Chondrocyte (in vitro differentiated cells): ENCODE results near the gene ERGIC3. TPM values are rescaled to one million over a fixed set of nuclear protein-coding genes. Genes with fewer than 3 reads are reported as not detected.

Source experiments
- DNase-seq: peaks from one replicate; pipeline ENCODE4 v3.0.0; 2021; ENCODE audit warnings: mixed read lengths, low spot score
- H3K27ac Mint-ChIP-seq: one replicate; pipeline ENCODE4 v1.8.0; 2021; ENCODE audit warnings: mild to moderate bottlenecking, moderate library complexity, mixed read lengths; ENCODE audit not compliant: unreplicated experiment
- H3K27me3 Mint-ChIP-seq: 2 replicates; pipeline ENCODE4 v1.8.0; 2021; ENCODE audit warnings: low read depth, mixed read lengths
- H3K36me3 Mint-ChIP-seq: 2 replicates; pipeline ENCODE4 v1.8.0; 2021; ENCODE audit warnings: low read depth, mixed read lengths
- H3K4me1 Mint-ChIP-seq: 2 replicates; pipeline ENCODE4 v1.8.0; 2021; ENCODE audit warnings: low read depth, mild to moderate bottlenecking, mixed read lengths
- H3K4me3 Mint-ChIP-seq: one replicate; pipeline ENCODE4 v1.8.0; 2021; ENCODE audit warnings: mild to moderate bottlenecking, moderate library complexity, mixed read lengths; ENCODE audit not compliant: unreplicated experiment
- H3K9me3 Mint-ChIP-seq: 2 replicates; pipeline ENCODE4 v1.8.0; 2021; ENCODE audit warnings: low read depth, mixed read lengths
- total RNA-seq: library from RNA; stranded (reverse); gene quantifications from 3 replicates; pipeline ENCODE4 v1.2.1, GENCODE V29; 2021
- TF ChIP-seq, protein P1 (sequence below): fragments of 200-600 bp; sonication (generic); IDR thresholded peaks from 2 replicates; pipeline ENCODE4 v1.5.0; 2021; ENCODE audit warnings: antibody characterized with exemption, mild to moderate bottlenecking, moderate library complexity

The ERGIC3 gene
- total RNA-seq, 1 donor from 2014 or later = 208 TPM

- Mint-ChIP-seq H3K4me1 (no peaks in the 10 kb centered on the region), H3K36me3 (peaks cover 3% of the 10 kb centered on the region), H3K27ac (no peak overlapping the region), H3K4me3 (no peak overlapping the region), H3K9me3 (no peaks in the 10 kb centered on the region), H3K27me3 (no peaks in the 10 kb centered on the region)
- no peak for DNase-seq
- TF ChIP-seq, protein P1, sequence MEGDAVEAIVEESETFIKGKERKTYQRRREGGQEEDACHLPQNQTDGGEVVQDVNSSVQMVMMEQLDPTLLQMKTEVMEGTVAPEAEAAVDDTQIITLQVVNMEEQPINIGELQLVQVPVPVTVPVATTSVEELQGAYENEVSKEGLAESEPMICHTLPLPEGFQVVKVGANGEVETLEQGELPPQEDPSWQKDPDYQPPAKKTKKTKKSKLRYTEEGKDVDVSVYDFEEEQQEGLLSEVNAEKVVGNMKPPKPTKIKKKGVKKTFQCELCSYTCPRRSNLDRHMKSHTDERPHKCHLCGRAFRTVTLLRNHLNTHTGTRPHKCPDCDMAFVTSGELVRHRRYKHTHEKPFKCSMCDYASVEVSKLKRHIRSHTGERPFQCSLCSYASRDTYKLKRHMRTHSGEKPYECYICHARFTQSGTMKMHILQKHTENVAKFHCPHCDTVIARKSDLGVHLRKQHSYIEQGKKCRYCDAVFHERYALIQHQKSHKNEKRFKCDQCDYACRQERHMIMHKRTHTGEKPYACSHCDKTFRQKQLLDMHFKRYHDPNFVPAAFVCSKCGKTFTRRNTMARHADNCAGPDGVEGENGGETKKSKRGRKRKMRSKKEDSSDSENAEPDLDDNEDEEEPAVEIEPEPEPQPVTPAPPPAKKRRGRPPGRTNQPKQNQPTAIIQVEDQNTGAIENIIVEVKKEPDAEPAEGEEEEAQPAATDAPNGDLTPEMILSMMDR = no peak
Observed at GRCh38 chr20:35587436-35587835, 45.6 kb downstream of the ERGIC3 start.

- Mint-ChIP-seq H3K36me3 (peaks cover 3% of the 10 kb centered on the region), H3K9me3 (no peaks in the 10 kb centered on the region), H3K4me1 (no peaks in the 10 kb centered on the region), H3K27ac (no peak overlapping the region), H3K4me3 (no peak overlapping the region), H3K27me3 (no peaks in the 10 kb centered on the region)
- TF ChIP-seq, protein P1 = no peak
- DNase-seq = no peak
Observed at GRCh38 chr20:35588397-35588796, 46.5 kb downstream of the ERGIC3 start.

DNA sequence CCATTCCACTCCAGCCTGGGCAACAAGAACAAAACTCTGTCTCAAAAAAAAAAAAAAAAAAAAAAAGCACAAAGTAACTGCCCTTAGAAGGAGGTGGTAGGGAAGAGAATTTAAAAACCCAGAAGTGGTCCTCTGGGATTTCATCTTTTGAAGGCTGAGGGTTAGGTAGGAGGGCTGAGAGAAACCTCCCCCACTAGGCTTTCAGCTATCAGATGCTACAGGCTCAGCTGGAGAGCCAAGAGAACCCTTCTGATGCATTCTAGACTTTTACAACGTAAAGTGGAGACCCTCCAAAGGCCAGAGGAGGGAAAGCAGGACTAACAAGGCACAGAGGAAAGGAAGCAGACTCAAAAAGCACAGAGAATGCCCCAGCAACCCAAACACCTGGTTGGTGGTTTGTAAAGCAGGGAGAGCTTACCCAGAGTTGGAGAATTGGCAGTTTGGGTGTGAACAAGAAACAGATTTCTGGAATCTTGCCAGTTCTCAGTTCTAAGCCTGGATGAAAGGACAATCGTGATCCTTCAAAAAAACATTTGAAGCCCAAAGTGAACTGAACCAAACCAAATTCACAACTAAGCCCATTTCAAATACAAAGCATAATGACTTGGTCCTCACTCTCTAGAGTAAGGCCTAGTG is 50.6 kb downstream of the ERGIC3 start:
- Mint-ChIP-seq H3K9me3 (no peaks in the 10 kb centered on the region), H3K4me3 (no peak overlapping the region), H3K27ac (no peak overlapping the region), H3K36me3 (peaks cover 3% of the 10 kb centered on the region), H3K27me3 (peaks cover 3% of the 10 kb centered on the region), H3K4me1 (no peaks in the 10 kb centered on the region)
- DNase-seq = peak; percentile 2
- TF ChIP-seq, protein P1 = no peak

DNA sequence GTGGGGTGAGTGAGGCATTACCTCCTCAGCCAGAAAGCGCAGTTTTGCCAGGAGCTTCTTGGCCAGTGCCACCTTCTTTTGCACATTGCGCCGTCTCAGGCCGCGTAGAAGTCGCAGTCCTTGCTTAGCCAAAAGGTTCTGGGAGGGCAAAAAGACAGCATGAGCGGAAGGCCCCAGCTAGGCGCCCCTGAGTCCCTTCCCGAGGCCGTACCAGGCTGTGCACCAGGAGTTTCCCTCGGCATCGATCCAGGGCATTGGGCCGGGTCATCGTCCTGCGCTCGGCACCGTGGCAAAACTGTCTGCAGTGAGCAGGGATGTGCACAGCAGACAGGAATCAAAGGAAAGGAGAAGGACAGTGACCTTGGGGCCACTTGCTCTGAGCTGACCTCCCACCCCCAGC is 53.6 kb downstream of the ERGIC3 start:
- TF ChIP-seq, protein P1 = no peak
- Mint-ChIP-seq H3K9me3 (no peaks in the 10 kb centered on the region), H3K36me3 (peaks cover 3% of the 10 kb centered on the region), H3K4me1 (no peaks in the 10 kb centered on the region), H3K27ac (no peak overlapping the region), H3K27me3 (peaks cover 8% of the 10 kb centered on the region), H3K4me3 (no peak overlapping the region)
- DNase-seq = peak; percentile 56

DNA sequence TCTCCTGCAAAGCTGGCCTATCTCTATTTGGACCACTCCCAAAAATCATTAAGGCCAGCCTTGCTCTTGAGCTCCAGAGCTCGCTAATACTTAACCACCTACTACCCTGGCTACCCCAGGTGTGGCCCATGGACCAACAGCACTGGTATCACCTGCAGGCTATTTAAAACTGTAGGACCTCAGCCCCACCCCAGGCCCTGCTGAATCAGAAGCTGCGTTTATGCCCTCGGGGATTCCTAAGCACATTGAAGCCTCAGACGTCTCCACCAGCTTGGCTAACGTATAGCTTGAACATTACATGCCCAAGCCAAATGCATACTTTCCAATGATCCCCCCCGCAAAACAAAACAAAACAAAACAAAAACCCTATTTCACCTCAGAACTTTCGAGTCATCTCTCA is 54.0 kb downstream of the ERGIC3 start:
- peaks cover 4% of the 10 kb centered on the region for H3K4me1 Mint-ChIP-seq
- peaks cover 3% of the 10 kb centered on the region for H3K36me3 Mint-ChIP-seq
- H3K27ac Mint-ChIP-seq = no peak overlapping the region
- H3K27me3 Mint-ChIP-seq = peaks cover 8% of the 10 kb centered on the region
- no peaks in the 10 kb centered on the region for H3K9me3 Mint-ChIP-seq
- H3K4me3 Mint-ChIP-seq = no peak overlapping the region
- DNase-seq = peak; percentile 40
- TF ChIP-seq, protein P1 = no peak
